ENCODE data around the gene FGF9. TPM values are rescaled to one million over a fixed set of nuclear protein-coding genes. Genes with fewer than 3 reads are reported as not detected.

Gene FGF9
- polyA plus RNA-seq, 2 of the 4 experiments (the other 2 are of a cell fraction) = not detected

- no peak for FAIRE-seq
- CTCF ChIA-PET = interaction anchor here (1.0 kb wide), 1 partner anchor 12 kb away, joined by 4 read pairs; no protein-coding TSS in a partner anchor
- no peak overlapping the region for H3K27ac ChIP-seq
These were observed 17.2 kb downstream of the FGF9 start for GRCh38 chr13:21688056-21688455.

DNA sequence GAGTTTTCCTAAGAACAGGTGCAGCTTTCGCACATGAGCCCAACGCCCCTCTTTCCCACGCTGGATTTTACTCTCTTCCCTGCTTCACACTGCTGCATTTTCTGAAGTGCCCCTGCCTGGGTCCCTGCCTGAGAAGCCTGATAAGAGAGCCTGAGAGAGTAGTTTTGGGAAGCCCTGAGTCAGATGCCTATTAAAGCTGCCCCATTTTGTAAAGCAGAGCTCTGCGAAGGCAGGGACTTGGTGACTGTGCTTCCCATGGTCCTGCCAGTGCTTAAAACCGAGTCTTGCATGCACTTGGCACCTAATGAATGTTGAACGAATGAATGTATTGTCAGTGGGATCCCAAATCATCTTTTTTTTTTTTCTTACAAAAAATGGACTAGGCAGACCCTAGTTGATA, 18.2 kb downstream of the FGF9 start:
- Histone ChIP-seq H3K27ac (no peak overlapping the region), H3K4me2 (no peak overlapping the region), H3K9me3 (no peaks in the 10 kb centered on the region), H3K4me3 (no peak overlapping the region), H3K4me1 (no peaks in the 10 kb centered on the region)
- no peak for ATAC-seq
- TF ChIP-seq SREBF2 (IDR thresholded peaks at IDR 0.05) = no peak
- no peak for TF ChIP-seq JUN (IDR thresholded peaks at IDR 0.05)
- TF ChIP-seq E2F6 (IDR thresholded peaks at IDR 0.05; ENCODE audit: borderline replicate concordance, low read depth) = no peak
- ChIA-PET CTCF (interaction anchor here (0.7 kb wide), 1 partner anchor 17 kb away, joined by 4 read pairs; no protein-coding TSS in a partner anchor), POLR2A (no interaction called here)
- 33% methylated on average over 6 of the region's 6 CpGs for WGBS (ENCODE audit: missing lambda C conversion rate)
- FAIRE-seq = no peak
- DNase-seq (ENCODE audit: low read depth in 1 of 2, low spot score in 1 of 2) = no peak

More at GRCh38 chr13:21688056-21688455, 17.2 kb downstream of the FGF9 start:
- DNase-seq (ENCODE audit: low read depth in 1 of 2, low spot score in 1 of 2) = no peak
- 27% methylated on average over 6 of the region's 8 CpGs for whole genome bisulfite sequencing (ENCODE audit: missing lambda C conversion rate)
- Histone ChIP-seq H3K4me3 (no peak overlapping the region), H3K4me1 (no peaks in the 10 kb centered on the region), H3K9me3 (no peaks in the 10 kb centered on the region), H3K4me2 (no peak overlapping the region)
- no peak for TF ChIP-seq ZSCAN20 (CRISPR knock-in tag; IDR thresholded peaks at IDR 0.05)
- TF ChIP-seq BHLHE40 (IDR thresholded peaks at IDR 0.05; ENCODE audit: low read depth, low read length) = no peak
- no peak for TF ChIP-seq MAX (IDR thresholded peaks at IDR 0.05)
- no peak for TF ChIP-seq KDM1A (IDR thresholded peaks at IDR 0.05; ENCODE audit: low read depth)
- TF ChIP-seq ESRRA (IDR thresholded peaks at IDR 0.05; ENCODE audit: borderline replicate concordance, low read length) = no peak
- no peak for TF ChIP-seq CHD2 (IDR thresholded peaks at IDR 0.05; ENCODE audit: low read length, partially characterized antibody)
- TF ChIP-seq MYC (IDR thresholded peaks at IDR 0.05; ENCODE audit: borderline replicate concordance, low read length) = no peak
- no peak for TF ChIP-seq NPAS2 (CRISPR knock-in tag; IDR thresholded peaks at IDR 0.05; ENCODE audit: borderline replicate concordance)
- TF ChIP-seq EP300 (IDR thresholded peaks at IDR 0.05) = no peak
- TF ChIP-seq, protein P1, sequence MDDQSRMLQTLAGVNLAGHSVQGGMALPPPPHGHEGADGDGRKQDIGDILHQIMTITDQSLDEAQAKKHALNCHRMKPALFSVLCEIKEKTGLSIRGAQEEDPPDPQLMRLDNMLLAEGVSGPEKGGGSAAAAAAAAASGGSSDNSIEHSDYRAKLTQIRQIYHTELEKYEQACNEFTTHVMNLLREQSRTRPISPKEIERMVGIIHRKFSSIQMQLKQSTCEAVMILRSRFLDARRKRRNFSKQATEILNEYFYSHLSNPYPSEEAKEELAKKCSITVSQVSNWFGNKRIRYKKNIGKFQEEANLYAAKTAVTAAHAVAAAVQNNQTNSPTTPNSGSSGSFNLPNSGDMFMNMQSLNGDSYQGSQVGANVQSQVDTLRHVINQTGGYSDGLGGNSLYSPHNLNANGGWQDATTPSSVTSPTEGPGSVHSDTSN (IDR thresholded peaks at IDR 0.05) = no peak
- TF ChIP-seq HEYL (CRISPR knock-in tag; IDR thresholded peaks at IDR 0.05) = no peak
- TF ChIP-seq FOSL2 (IDR thresholded peaks at IDR 0.05) = no peak
- no peak for TF ChIP-seq FOSL2 (CRISPR knock-in tag; IDR thresholded peaks at IDR 0.05)
- TF ChIP-seq NR3C1 (IDR thresholded peaks at IDR 0.05) = no peak
- TF ChIP-seq HOXA7 (CRISPR knock-in tag; IDR thresholded peaks at IDR 0.05) = no peak
- TF ChIP-seq, protein P2, sequence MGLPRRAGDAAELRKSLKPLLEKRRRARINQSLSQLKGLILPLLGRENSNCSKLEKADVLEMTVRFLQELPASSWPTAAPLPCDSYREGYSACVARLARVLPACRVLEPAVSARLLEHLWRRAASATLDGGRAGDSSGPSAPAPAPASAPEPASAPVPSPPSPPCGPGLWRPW (IDR thresholded peaks at IDR 0.05) = no peak
- POLR2A ChIA-PET = no interaction called here
- ATAC-seq = no peak

DNA sequence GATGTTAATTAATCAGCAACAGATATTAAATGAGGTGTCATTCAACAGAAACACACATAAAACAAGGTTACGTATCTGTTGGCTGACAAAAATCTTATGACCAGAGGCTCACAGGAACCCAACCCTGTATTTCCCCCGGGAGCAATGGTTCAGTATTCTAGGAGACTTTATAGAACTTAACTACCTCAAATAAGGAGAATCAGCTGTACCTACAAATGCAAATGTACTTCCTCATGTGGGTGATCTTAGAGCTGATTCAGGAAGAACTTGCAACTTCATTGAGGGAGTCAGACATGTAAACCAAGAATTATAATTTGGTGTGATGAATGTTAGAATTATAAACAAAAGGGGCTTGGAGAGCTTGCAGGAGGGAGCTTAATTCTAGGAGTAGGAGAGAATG, 20.1 kb downstream of the FGF9 start:
- no peak for FAIRE-seq
- Histone ChIP-seq H3K4me2 (no peak overlapping the region), H3K9me3 (no peaks in the 10 kb centered on the region), H3K4me1 (no peaks in the 10 kb centered on the region), H3K27ac (no peak overlapping the region), H3K4me3 (no peak overlapping the region)
- WGBS (ENCODE audit: missing lambda C conversion rate) = 28% methylated on average over 2 of the region's 2 CpGs
- ChIA-PET CTCF (no interaction called here), POLR2A (no interaction called here)
- DNase-seq (ENCODE audit: low read depth in 1 of 2, low spot score in 1 of 2) = no peak
- no peak for ATAC-seq
- TF ChIP-seq SMC3 (IDR thresholded peaks at IDR 0.05) (no peak), JUNB (IDR thresholded peaks at IDR 0.05) (no peak), FOXS1 (CRISPR knock-in tag; IDR thresholded peaks at IDR 0.05) (no peak), NPAS2 (CRISPR knock-in tag; IDR thresholded peaks at IDR 0.05; ENCODE audit: borderline replicate concordance) (no peak), RFX5 (IDR thresholded peaks at IDR 0.05) (no peak), MAFK (IDR thresholded peaks at IDR 0.05; ENCODE audit: partially characterized antibody) (no peak), HEYL (CRISPR knock-in tag; IDR thresholded peaks at IDR 0.05) (no peak), HDAC2 (IDR thresholded peaks at IDR 0.05) (no peak), CTCF (IDR thresholded peaks at IDR 0.05) (no peak), ZC3H11A (IDR thresholded peaks at IDR 0.05) (no peak), FOSL2 (IDR thresholded peaks at IDR 0.05) (no peak), FOSL2 (CRISPR knock-in tag; IDR thresholded peaks at IDR 0.05) (no peak), RNF2 (IDR thresholded peaks at IDR 0.05; ENCODE audit: borderline replicate concordance, low read depth) (no peak), NFE2L2 (conservative IDR thresholded peaks at IDR 0.05; ENCODE audit: low read length) (no peak), EHF (CRISPR knock-in tag; IDR thresholded peaks at IDR 0.05) (no peak), EHMT2 (IDR thresholded peaks at IDR 0.05; ENCODE audit: low read depth) (no peak)
- TF ChIP-seq, protein P3, sequence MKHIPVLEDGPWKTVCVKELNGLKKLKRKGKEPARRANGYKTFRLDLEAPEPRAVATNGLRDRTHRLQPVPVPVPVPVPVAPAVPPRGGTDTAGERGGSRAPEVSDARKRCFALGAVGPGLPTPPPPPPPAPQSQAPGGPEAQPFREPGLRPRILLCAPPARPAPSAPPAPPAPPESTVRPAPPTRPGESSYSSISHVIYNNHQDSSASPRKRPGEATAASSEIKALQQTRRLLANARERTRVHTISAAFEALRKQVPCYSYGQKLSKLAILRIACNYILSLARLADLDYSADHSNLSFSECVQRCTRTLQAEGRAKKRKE (CRISPR knock-in tag; IDR thresholded peaks at IDR 0.05; ENCODE audit: low read depth) = no peak
- TF ChIP-seq, protein P2 (IDR thresholded peaks at IDR 0.05) = no peak

Data from A549 (cell line).